ENCODE data around the gene SLC17A5.
"Not testable (repeated sequence)": the region's sequence is repeated elsewhere in the genome, so short reads cannot be mapped to it uniquely, and the experiment has no call there.

Gene SLC17A5, protein sequence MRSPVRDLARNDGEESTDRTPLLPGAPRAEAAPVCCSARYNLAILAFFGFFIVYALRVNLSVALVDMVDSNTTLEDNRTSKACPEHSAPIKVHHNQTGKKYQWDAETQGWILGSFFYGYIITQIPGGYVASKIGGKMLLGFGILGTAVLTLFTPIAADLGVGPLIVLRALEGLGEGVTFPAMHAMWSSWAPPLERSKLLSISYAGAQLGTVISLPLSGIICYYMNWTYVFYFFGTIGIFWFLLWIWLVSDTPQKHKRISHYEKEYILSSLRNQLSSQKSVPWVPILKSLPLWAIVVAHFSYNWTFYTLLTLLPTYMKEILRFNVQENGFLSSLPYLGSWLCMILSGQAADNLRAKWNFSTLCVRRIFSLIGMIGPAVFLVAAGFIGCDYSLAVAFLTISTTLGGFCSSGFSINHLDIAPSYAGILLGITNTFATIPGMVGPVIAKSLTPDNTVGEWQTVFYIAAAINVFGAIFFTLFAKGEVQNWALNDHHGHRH

DNA sequence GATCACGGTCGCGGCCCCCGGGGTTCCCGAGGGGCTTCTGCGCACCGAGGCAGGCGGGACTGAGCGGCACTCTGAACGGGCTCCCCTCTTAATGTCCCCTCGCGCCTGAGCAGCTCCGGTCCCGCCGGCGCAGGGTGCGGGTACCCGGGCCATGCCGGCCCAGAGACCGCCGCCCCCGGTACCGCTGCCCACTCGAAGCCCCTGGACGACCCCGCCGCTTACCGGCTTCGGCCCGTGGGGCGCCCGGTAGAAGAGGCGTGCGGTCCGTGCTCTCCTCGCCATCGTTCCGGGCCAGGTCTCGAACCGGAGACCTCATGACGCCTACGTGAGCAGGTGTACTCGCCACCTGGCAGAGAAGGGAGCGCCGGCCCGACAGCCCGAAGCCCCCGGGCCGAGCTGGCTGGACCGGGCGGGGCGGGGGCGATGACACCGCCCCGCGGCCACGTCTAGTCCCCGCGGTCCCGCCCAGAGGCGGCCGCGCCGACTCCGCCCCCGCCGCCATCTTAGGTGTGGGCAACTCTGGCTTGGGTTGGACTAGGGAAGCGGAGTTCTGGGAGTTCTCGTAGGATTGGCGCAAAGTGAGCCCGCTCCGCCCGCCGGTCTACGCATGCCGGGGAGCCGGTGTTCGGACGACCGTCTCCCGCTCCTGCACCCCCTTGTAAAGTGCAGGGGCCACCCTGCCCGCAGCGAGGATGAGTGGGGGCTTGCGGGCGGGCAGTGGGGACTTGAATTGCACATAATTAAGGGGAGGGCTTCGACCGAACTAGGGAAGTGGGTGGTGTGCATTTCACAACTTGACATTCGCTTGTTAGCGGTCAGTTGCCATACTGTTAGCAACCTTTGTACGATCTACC, at the start of gene SLC17A5:
TSS of gene SLC17A5 (minus strand) at position 422 of the 854 bp plus-strand sequence. CDS start at position 316, 106 bp downstream.
- DNase-seq (ENCODE audit: low read depth): peak; percentile 93

DNA sequence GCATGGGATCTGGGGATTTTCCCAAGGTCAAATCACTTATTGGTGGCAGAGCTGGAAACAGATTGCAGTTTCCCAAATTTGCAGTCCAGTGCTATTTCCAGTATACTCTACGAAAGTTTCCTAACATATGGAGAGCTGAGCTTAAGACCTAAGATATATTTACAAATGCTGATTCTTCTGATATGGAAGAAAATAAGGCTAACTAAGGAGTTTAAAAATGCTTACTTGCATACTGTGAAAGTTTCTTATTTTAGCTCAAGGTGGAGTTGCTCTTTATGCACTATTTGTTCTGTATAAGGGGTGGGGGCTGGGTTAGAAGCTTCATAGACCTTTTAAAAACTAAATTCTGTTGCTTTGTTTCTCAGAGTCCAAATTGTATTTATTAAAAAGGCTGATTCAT, 49.7 kb upstream of the SLC17A5 start:
- no peak for DNase-seq (ENCODE audit: low read depth)

DNA sequence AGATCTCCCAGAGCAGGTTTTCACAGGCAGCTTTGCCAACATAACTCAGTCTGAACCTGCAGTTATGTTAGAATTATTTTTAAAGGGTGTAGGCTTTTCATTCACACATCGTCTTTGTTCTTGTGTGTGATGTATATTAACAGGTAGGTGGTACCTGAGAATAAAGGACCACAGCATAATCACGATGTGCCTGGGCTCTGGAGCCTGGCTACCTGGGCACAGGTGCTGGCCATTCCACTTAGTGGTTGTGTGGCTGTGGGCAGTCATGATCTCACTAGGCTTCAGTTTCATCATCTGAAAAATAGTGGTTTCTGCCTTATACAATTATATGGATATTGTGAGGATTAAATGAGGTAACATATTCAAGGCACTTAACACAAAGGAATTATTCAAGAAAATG, 48.7 kb upstream of the SLC17A5 start:
- no peak for DNase-seq (ENCODE audit: low read depth)

DNA sequence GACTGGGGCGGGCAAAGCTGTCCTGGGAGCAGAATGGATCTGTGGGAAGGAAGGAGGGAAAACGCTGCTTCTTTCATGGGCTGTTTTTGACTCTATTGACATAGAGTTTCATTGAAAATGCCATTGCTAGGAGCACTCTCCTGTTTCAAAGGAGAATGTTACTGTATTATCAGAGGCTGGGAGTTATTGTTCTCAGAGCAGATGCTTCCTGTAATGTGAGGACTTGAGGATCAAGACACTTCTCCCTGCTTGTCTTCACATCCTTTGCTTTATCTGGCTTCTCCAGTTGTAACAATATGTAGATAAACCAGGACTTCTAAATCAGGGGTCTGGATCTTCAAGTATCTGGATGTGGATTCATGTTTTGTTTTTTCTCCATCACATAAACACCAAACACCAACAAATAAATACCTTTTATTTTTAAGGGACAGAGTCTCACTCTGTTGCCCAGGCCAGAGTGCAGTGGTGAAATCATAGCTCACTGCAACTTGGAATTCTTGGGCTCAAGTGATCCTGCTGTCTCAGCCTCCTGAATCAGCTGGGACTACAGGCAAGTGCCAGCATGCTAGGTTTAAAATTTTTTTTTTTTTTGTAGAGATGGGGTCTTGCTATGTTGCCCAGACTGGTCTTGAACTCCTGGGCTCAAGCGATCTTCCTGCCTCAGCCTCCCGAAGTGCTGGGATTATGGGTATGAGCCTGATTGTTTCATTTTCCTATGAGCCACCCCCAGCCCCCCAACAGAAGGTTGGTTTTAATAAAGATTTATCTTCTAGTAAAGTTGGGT, 46.1 kb upstream of the SLC17A5 start:
- DNase-seq (ENCODE audit: low read depth): no peak

DNA sequence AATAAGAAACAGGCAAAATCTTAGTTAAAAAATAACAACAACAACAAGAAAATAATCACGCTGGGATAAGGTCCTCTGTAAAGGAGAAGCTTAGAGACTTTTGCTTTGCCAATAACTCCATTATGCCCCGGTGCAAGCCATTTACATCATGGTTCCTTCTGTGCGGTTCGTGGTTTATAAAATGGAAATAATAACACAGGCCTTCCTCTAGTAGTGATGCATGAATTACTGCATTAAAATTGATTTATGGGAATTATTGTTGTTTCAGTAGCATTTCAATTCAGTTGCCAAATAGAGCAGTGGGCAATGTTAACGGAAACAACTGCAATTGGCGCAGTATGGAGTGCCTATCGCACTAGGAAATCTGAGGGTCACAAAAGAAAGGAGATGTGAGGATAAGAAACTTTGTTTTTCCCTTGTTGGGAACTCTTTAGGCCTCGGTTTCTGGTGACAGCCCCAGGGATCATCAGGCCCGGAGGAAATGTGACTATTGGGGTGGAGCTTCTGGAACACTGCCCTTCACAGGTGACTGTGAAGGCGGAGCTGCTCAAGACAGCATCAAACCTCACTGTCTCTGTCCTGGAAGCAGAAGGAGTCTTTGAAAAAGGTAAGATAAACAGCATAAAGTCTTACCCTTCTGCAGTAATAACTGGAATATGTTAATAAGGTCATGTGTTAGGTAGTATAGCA, 43.3 kb upstream of the SLC17A5 start:
- no peak for DNase-seq (ENCODE audit: low read depth)

DNA sequence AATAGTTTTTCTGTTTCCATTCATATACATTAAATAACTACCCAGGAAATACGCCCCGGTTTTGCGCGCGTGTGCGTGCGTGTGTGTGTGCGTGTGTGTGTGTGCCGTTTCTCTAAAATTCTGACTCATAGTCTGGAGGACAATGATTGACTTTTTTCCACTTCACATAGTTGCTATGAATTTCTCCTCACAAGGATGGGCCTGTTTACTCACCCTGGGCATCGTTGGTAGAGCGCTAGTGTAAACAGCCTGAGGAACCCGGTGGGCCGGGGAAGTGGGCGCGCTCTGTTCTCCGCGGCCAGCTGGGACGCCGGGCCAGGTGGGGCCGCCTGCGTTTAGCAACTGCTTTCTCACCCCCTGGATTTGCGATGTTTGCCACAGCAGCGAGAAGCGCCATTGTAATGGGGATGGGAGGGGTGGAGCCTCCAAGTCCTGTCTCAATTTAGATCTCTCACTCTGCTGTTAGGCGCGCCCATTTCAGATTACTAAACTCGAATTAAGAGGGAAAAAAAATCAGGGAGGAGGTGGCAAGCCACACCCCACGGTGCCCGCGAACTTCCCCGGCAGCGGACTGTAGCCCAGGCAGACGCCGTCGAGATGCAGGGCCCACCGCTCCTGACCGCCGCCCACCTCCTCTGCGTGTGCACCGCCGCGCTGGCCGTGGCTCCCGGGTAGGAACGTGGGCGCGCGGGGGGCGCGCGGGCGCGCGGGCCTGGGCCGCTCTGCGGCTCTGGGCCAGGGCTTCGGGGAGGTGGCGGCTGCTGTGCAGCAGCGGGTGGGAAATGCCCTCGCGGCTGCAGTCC, 42.0 kb upstream of the SLC17A5 start, which contains the start of gene CD109:
TSS of gene CD109 (plus strand) at position 585 of the 803 bp plus-strand sequence. CDS start at position 598, 13 bp downstream.
- peak; percentile 69 for DNase-seq (ENCODE audit: low read depth)

DNA sequence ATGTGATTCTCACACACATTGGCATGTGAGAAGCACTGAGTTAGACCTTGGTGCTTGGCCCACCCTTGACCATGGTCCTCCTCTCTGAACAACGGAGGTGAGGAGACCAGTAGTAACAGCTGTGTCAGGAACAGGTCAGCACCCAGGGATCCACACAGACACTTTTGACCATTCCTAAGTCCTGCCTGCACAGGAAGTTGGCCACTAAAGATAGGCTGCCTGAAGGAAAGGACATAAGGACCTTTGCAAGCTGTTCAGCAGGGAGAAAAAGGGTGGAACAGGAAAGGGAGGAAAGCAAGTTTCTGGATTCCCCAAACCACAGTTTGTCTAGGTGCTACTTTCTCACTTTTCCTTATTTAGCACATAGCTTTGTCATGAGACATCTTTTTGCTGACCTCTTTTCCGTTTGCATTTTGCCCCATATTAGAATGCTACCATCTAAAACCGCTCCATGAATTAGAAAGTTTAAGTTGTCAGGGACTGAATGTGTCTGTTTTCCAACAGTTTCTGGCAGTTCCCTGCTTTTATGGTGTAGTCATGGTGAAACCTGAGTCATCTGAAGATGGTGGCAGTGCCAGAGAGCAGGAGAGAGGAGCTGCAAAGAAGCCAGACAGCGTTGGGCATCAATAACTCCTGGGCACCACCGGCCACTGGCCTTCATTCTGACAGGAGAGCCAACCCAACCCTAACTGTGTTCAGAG, 41.1 kb upstream of the SLC17A5 start:
- DNase-seq (ENCODE audit: low read depth): peak; percentile 68

DNA sequence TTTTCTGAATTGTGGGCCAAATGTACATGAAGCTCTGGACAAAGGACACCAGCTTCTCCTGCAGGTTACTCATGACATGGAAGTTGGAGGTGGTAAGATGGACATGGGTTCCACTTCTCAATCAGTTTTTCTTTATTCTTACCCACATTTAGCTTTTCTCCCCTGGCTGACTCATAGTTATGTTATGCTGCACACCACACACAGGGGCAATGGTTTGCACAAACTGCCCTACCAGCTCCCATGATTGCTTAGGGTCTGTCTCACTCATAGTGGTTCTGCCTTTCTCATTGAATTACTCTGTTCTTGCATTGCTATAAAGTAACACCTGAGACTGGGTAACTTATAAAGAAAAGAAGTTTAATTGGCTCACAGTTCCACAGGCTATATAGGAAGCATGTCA, 37.7 kb upstream of the SLC17A5 start:
- no peak for DNase-seq (ENCODE audit: low read depth)

DNA sequence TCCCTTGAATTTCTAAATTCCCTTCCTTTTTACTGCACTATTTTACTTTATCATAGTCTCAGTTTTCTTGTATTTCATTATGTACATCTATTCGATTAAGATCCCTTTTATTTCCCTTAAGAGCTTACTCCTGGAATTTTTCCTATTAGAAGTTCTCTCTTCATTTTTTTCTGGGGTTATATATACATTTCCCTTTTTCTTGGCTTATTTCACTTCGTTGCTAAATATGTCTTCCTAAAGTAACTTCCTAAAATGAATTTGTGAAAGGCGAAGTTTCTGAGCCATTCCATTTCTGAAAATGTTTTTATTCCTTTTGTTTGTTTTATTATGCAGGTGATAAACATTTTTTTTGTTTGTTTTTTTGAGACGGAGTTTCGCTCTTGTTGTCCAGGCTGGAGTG, 36.3 kb upstream of the SLC17A5 start:
- no peak for DNase-seq (ENCODE audit: low read depth)

DNA sequence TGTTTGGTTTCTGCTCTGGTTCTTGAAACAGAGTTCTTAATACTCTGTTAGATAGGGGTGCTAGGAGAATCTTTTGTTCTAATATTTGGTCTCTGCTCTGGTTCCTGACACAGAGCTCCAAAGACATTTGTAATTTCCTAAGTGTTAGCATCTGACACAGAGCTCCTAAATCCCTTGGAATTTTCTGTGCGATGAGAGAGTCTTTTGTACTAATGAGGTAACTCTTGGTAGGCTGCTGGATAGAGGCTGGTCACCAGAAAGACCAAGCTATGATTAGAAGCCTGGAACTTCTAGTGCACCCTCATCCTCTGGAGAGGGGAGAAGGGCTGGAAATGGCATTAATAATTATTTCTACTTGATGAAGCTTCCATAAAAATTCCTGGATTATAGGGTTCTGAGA, 34.6 kb upstream of the SLC17A5 start:
- no peak for DNase-seq (ENCODE audit: low read depth)

DNA sequence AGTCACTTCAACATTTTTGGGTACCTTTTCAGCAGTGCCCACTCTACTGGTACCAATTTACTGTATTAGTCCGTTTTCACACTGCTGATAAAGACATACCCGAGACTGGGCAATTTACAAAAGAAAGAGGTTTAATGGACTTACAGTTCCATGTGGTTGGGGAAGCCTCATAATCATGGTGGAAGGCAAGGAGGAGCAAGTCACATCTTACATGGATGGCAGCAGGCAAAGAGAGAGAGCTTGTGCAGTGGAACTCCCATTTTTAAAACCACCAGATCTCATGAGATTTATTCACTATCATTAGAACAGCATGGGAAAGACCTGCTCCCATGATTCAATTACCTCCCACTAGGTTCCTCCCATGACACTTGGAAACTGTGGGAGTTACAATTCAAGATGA, 29.8 kb upstream of the SLC17A5 start:
- DNase-seq (ENCODE audit: low read depth): not testable (repeated sequence)

DNA sequence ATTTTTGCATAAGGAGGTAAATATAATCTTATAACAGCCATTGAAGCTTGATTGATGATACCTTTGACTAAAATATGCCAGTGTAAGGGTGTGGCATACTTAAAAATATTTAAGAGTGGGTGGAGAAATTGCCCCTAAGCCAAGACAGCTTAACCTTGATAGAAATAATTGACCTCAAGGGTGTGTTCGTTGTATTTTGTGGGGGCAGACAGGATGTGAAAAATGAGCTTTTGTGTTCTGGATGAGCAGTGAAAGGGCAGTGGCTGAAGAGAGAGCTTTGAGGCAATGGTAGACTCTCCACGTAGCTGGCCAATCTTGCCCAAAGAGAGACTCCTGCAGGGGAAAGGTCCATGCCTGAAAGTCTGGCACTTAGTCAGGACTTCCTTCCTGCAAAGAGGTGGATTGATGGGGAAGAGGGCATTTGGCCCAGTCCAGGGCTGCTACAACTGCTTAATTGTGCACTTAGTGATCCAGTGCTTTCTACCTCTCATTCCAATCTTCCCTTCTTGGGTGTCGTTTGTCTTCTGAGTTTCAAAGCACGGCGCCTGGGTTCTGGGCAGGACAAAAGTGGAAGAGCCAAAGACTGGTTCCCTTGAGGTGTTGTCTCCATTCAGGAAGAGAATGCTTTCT, 26.6 kb upstream of the SLC17A5 start:
- DNase-seq (ENCODE audit: low read depth): no peak

DNA sequence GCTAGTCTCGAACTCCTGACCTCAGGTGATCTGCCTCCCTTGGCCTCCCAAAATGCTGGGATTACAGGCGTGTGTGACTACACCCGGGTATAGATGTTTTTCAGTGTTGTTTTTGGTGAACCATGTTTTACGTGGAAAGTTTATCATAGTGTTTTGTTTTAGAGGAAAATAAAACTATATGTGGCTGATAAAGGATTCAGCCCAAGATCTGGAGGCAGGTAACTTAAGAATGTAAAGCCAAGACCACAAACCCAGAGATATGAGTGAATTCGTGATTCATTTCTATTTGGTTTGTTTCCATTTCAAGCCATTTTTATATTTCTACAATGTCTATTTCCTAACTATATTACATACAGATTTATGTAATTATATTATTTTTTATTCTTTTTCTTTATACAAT, 26.1 kb upstream of the SLC17A5 start:
- not testable (repeated sequence) for DNase-seq (ENCODE audit: low read depth)

DNA sequence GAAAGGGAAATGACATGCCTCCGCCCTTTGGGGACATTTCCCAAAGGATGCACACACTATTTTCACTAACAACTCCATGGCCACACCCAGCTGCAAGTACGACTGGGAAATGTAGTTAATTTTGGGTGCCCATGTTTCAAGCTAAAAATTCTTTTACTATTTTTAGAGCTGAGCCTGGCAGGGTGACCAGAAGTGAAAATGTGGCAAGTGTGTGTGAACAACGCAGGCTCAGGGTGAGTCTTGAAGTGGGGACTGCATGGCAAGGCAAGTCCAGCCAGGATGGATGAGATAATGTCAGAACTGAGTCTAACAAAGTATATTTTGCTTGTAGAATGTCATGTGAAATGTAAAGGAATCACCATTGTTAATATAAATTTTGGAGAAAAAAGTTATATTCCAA, 25.2 kb upstream of the SLC17A5 start:
- no peak for DNase-seq (ENCODE audit: low read depth)

DNA sequence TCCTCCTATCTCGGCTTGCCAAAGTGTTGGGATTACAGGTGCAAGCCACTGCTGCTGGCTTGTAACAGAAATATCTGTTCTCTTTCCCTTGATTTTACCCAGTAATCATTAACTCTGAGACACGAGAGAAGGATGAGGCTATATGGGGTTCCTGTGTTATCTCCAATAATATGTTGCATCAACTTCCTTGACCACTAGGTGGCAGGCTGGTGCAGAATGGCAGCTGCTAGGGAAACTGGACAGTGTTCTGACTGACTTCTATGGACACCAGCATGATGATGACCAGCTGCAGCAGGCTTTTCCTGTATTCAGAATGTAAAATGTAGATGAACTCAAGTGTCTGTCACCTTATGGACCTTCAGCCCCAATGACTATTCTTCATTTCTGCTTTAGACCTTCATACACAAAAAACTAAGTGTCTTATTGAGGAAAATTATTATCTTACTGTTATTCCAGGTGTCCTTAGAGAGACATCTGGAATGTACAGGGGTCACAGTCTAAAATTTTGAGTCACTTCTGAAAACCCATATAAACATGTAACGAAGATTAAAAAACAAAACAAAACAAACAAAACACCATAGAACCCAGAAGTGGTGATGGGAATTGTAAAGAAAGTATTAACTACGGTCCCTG, 21.8 kb upstream of the SLC17A5 start:
- peak; percentile 62 for DNase-seq (ENCODE audit: low read depth)

DNA sequence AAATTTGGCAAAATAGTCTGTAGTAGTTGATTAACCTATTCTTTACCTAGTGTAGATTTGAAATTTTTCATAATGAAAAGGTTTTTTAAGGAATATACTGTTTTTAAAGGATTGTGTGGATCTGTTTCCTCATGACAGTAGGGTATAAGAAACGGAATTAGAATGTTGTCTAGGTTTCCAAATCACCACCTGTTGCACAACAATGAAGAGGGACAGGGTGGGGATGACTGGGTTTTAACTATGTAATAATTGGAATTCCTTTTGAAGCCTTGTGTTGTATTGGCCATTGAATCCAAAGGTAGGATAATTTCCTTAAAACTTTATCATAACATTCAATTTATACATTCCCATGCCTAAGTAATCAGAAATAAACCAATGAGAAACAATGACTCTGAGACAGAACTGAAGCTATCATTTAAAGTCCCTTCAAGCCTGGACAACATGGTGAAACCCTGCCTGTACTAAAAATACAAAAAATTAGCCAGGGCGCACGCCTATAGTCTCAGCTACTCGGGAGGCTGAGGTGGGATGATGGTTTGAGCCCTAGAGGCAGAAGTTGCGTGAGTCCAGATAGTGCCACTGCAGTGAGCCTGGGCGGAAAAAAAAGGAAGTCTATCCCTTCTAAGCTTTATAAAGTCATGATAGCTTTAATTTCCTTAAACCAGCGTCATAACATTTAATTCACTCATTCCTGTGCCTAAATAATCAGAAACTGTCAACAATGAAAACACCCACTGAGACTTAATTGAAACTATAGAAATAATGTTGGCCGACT, 18.3 kb upstream of the SLC17A5 start:
- DNase-seq (ENCODE audit: low read depth): no peak

DNA sequence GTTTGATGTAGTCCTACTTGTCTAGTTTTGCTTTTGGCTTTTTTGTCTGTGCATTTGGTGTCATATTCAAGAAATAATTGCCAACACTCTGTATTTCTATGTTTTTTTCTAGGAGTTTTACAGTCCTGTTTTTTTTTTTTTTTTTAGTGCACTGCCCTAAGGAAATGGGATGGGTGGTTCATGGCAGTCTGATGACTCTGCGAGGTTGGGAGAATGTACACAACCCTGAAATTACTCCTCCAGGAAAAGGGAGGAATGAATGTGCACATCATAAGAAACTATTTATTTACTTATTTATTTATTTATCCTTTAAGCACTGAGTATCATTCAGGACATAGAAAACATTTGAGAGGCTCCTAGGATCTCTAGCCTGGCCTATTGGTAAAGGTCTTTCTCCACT, 15.2 kb upstream of the SLC17A5 start:
- no peak for DNase-seq (ENCODE audit: low read depth)

DNA sequence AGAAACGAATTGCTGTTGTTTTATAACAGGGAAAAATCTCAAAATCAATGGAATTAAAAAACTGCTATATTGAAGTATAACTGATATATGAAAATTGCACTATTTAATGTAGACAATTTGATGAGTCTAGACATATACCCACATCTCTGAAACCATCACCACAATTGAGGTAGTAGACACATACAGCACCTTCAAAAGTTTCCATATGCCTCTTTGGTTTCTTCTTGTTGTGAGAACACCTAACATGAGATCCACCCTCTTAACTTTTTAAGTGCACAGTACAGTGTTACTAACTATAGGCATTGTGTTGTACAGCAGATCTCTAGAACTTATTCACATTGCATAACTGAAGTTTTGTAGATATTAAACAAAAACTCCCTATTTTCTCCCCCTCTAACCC, 14.0 kb upstream of the SLC17A5 start:
- no peak for DNase-seq (ENCODE audit: low read depth)
